Ishikawa (cell line): ENCODE measurements around the gene SVEP1.

Experiments used
- CEBPB ChIP-seq: IDR thresholded peaks from 2 replicates; pipeline ENCODE4 v1.6.1; 2012
- CREB1 ChIP-seq: IDR thresholded peaks from 2 replicates; pipeline ENCODE4 v1.6.1; 2012; ENCODE audit warnings: low read depth
- EGR1 ChIP-seq: IDR thresholded peaks from 2 replicates; pipeline ENCODE4 v1.6.1; 2012
- EP300 ChIP-seq: IDR thresholded peaks from 2 replicates; pipeline ENCODE4 v1.6.1; 2012; ENCODE audit warnings: borderline replicate concordance
- FOXM1 ChIP-seq: IDR thresholded peaks from 2 replicates; pipeline ENCODE4 v1.6.1; 2012; ENCODE audit warnings: low read depth, borderline replicate concordance
- MAX ChIP-seq: IDR thresholded peaks from 2 replicates; pipeline ENCODE4 v1.6.1; 2012
- NFIC ChIP-seq: IDR thresholded peaks from 2 replicates; pipeline ENCODE4 v1.6.1; 2012
- RAD21 ChIP-seq: IDR thresholded peaks from 2 replicates; pipeline ENCODE4 v1.6.1; 2012; ENCODE audit warnings: low read depth
- REST ChIP-seq: IDR thresholded peaks from 2 replicates; pipeline ENCODE4 v1.6.1; 2012; ENCODE audit warnings: low read depth, mild to moderate bottlenecking
- TAF1 ChIP-seq: IDR thresholded peaks from 2 replicates; pipeline ENCODE4 v1.6.1; 2012; ENCODE audit warnings: low read depth, mild to moderate bottlenecking
- TCF12 ChIP-seq: IDR thresholded peaks from 2 replicates; pipeline ENCODE4 v1.6.1; 2012; ENCODE audit warnings: low read depth
- TEAD4 ChIP-seq: IDR thresholded peaks from 2 replicates; pipeline ENCODE4 v1.6.1; 2012
- YY1 ChIP-seq: IDR thresholded peaks from 2 replicates; pipeline ENCODE4 v1.6.1; 2012; ENCODE audit warnings: low read depth
- ZBTB7A ChIP-seq: IDR thresholded peaks from 2 replicates; pipeline ENCODE4 v1.6.1; 2012; ENCODE audit warnings: low read depth
- TF ChIP-seq, protein P1 (sequence below): IDR thresholded peaks from 2 replicates; pipeline ENCODE4 v1.6.1; 2012

SVEP1 gene

DNA sequence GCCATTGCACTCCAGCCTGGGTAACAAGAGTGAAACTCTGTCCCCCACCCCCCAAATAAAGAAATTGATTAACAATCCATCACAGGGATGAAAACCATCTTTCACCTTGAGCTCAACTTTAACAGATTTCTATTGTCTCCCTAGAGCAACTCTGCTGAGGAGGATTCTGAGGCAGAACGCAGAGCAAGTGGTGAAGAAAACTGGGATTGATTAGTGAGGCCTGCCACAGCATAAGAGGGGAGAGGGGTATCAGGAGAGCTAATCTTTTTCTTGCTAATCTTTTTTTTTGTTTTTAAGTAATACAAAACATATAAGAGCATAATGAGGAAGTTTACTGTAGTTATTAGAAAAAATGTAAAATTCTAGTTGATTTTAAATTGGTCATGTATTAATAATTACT lies 250.8 kb downstream of the SVEP1 start:
- no peak for TF ChIP-seq EP300
- no peak for TF ChIP-seq ZBTB7A
- no peak for TF ChIP-seq FOXM1
- TF ChIP-seq EGR1 = no peak
- no peak for TF ChIP-seq YY1
- TF ChIP-seq MAX = no peak

DNA sequence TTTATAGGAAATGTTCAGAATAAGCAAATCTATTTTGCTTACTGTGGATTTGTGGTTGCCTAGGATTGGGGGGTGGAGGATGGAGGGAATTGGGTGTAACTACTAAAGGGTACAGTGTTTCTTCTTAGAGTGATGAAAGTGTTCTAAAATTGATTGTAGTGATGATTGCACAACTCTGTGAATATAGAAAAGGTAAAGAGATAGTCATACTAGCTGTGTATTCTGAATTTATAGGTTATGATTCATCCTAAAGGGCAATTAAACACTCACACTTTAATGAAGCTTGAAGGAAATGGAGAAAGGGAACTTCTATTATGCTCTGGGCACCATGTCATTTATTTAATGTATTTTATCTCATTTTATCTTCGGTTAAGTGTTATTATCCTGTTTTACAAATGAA lies 251.8 kb downstream of the SVEP1 start:
- no peak for TF ChIP-seq TAF1
- no peak for TF ChIP-seq MAX
- TF ChIP-seq TEAD4 = no peak
- no peak for TF ChIP-seq CEBPB
- TF ChIP-seq NFIC = no peak
- TF ChIP-seq RAD21 = no peak
- TF ChIP-seq YY1 = no peak
- TF ChIP-seq FOXM1 = no peak
- no peak for TF ChIP-seq CREB1
- no peak for TF ChIP-seq TCF12
- no peak for TF ChIP-seq REST
- TF ChIP-seq ZBTB7A = no peak
- no peak for TF ChIP-seq EP300

DNA sequence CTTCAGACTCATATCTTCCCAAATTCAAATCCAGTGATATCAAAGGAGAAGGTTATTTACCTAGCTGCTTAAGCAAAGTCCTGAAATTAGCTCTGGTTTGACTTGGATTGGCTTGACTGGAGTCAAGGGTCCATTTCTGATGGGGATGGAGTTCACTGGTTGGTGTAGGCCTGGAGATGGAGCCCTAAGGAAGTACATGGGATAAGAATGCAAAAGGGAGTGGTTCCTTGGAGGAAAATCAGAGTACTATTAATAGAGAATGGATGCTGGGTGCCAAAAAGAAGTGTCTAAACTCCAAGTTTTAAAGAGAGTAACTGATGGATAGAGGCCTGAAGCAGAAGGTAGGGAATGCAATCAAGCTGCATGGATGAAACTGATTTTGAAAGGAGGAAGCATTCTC lies 255.7 kb downstream of the SVEP1 start:
- TF ChIP-seq CEBPB = no peak
- TF ChIP-seq MAX = no peak
- no peak for TF ChIP-seq REST
- no peak for TF ChIP-seq EP300
- no peak for TF ChIP-seq TCF12
- TF ChIP-seq, protein P1, sequence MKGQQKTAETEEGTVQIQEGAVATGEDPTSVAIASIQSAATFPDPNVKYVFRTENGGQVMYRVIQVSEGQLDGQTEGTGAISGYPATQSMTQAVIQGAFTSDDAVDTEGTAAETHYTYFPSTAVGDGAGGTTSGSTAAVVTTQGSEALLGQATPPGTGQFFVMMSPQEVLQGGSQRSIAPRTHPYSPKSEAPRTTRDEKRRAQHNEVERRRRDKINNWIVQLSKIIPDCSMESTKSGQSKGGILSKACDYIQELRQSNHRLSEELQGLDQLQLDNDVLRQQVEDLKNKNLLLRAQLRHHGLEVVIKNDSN = no peak
- no peak for TF ChIP-seq YY1
- TF ChIP-seq EGR1 = no peak
- no peak for TF ChIP-seq FOXM1
- TF ChIP-seq TAF1 = no peak
- TF ChIP-seq NFIC = no peak
- no peak for TF ChIP-seq RAD21
- no peak for TF ChIP-seq TEAD4
- TF ChIP-seq CREB1 = no peak
- no peak for TF ChIP-seq ZBTB7A

DNA sequence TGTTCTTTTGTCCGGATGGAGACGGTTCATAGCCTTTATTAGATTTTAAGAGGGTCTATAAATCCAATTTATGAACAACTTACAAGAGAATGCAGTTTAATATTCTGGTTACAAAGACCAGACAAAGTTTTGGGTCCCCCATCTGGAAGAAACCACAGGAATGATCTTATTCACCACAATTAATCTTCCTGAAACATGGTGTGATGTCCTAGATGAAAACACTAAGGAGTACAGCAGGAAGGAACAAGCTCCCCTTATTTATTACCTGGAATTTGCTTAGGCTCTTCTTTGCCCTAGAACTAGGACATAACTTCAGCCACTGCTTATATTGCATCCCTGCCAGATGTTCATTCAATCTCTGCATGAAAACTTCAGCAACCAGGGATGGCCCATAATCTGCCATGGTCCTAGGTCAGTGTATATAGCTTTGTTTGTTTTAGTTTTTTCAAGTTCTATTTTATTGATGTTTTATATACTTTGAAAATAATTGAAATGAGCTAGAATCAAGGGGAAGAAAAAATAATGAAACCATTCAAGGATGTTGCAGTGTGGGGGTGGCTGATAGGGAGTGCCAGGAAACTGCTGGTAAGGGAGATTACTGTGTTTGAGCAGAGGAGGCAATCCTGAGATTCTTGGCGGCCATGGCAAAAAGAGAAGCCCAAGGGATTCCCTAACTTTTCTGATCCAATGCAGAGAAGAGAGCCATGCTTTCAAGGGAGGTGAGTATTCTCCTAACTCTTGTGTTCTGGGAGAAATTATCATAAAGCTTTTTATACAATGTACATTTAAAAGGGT lies 258.7 kb downstream of the SVEP1 start:
- TF ChIP-seq CEBPB (no peak), EP300 (no peak), FOXM1 (no peak), TEAD4 (no peak), MAX (no peak), NFIC (no peak), ZBTB7A (no peak), EGR1 (no peak), TCF12 (no peak), YY1 (no peak), CREB1 (no peak), REST (no peak), RAD21 (no peak), TAF1 (no peak)
- TF ChIP-seq, protein P1 = no peak
